Fibroblast of the aortic adventitia (primary cell): ENCODE measurements around the gene IMPA2. TPM values are rescaled to one million over a fixed set of nuclear protein-coding genes. Genes with fewer than 3 reads are reported as not detected.
"Not testable (repeated sequence)": the region's sequence is repeated elsewhere in the genome, so short reads cannot be mapped to it uniquely, and the experiment has no call there.

ENCODE experiments used
- DNase-seq: peaks from one replicate; pipeline ENCODE4 v3.0.0-alpha.2; 2010; ENCODE audit warnings: low read depth
- H3K4me3 ChIP-seq: 2 replicates; pipeline ENCODE4 v1.5.1; 2011; ENCODE audit warnings: low read depth, mild to moderate bottlenecking, control low read depth, low read length, moderate library complexity
- total RNA-seq: library from RNA; depleted of rRNA; stranded (reverse); fragments of >200 nt; gene quantifications from 2 replicates; pipeline ENCODE4 v1.2.3, GENCODE V29; 2012; ENCODE audit warnings: low replicate concordance
- TF ChIP-seq, protein P1 (sequence below): IDR thresholded peaks from 2 replicates; pipeline ENCODE4 v1.5.1; 2011; ENCODE audit warnings: mild to moderate bottlenecking, low read length, control low read depth, inconsistent platforms; ENCODE audit not compliant: insufficient read depth

IMPA2 gene
- total RNA-seq, 1 donor: 14.1 TPM

DNA sequence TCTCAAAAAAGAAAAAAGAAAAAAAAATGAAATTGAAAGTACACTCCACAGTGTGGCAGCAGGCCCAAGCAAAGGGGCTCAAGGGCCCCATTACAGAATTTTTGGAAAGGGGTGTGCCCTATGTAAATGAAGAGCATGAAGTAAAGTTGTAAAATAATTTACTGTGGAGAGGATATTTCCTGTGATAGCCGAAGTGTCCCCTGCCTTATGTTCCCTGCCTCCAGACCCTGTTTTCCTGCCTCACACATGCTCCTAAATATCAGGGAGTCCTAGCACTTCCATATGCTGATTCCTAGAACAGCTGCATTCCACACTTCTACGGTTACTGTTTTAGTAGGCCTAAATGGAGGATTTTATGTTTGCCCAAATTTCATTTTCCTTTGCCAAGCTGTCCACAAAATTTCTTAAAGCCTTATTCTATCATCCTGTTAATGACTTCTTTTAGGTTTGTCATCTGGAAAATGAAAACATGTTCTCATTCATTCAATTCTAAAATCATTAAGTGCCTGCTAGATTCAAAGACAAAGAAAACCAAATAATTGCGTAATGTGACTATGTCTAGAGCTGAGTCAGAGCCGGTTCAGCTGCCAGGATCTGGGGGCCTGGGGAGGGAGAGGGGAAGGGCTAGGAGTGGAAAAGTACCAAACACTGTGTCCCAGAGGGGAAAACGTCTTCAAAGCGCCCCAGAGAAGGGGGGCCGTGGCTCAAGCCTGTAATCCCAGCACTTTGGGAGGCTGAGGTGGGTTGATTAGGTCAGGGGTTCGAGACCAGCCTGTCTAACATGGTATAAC is 25.9 kb upstream of the IMPA2 start:
- TF ChIP-seq, protein P1, sequence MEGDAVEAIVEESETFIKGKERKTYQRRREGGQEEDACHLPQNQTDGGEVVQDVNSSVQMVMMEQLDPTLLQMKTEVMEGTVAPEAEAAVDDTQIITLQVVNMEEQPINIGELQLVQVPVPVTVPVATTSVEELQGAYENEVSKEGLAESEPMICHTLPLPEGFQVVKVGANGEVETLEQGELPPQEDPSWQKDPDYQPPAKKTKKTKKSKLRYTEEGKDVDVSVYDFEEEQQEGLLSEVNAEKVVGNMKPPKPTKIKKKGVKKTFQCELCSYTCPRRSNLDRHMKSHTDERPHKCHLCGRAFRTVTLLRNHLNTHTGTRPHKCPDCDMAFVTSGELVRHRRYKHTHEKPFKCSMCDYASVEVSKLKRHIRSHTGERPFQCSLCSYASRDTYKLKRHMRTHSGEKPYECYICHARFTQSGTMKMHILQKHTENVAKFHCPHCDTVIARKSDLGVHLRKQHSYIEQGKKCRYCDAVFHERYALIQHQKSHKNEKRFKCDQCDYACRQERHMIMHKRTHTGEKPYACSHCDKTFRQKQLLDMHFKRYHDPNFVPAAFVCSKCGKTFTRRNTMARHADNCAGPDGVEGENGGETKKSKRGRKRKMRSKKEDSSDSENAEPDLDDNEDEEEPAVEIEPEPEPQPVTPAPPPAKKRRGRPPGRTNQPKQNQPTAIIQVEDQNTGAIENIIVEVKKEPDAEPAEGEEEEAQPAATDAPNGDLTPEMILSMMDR: no peak
- no peak overlapping the region for H3K4me3 ChIP-seq
- DNase-seq: peak; percentile 83

DNA sequence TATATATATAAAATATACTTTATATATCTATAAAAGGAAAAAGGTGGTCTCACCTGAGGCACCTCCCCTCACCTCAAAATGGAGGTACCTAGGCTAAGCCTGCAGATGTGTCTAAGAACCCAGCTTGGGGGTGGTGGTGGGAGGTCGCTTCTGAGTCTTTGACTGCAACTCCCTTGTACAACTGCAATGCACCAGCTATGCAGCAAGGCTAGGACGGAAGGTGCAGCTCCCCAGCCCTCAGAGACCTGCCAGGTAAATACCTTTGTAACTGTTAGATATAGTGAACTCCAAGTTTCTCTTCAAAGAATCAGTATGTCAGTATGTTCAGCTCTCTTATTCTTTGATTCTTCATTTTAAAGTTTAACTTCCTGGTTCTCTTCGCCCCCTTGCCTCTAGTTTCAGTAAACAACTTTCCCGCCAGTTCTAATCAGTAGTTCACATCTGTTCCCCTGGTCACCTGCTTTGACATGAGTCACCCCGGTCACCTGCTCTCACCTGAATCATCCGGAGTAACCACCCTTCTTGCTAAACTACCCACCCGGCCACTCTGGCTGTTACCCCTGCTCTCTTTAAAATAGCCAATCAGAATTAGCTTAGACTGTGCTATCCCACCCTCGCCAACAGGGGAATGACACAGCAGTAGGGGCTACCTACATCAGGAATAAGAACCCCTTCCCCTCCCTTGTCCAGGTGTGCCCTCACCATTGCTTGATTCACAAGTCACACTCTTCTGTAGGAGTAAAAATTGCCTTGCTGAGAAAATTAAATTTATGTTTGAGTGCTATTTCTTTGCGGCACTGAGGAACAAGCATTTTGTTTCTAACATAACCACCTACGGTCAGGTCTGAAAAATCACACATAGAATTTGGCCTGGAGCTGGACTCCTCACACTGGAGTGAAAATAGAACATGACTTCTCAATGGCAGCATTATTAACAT is 24.7 kb upstream of the IMPA2 start:
- no peak for DNase-seq
- TF ChIP-seq, protein P1: no peak
- no peak overlapping the region for H3K4me3 ChIP-seq

DNA sequence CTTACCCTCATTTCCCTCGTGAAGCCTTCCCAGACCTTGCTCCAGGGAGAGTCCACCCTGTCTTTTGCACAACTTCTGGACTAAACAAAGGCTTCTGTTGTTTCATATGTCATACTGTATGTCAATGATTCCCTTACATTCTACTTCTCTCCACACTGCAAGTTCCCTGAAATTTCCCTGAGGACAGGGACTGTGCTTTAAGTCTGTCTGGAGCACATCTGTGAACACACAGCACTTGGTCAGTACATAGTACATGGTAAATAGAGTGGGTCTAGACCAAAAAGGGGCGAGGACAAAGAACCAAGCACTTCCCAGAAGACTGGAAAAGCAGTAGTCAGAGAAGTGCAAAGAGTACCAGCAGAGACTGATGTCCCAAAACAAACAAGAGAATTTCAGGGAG is 23.7 kb upstream of the IMPA2 start:
- no peak for DNase-seq
- TF ChIP-seq, protein P1: no peak
- H3K4me3 ChIP-seq: no peak overlapping the region

DNA sequence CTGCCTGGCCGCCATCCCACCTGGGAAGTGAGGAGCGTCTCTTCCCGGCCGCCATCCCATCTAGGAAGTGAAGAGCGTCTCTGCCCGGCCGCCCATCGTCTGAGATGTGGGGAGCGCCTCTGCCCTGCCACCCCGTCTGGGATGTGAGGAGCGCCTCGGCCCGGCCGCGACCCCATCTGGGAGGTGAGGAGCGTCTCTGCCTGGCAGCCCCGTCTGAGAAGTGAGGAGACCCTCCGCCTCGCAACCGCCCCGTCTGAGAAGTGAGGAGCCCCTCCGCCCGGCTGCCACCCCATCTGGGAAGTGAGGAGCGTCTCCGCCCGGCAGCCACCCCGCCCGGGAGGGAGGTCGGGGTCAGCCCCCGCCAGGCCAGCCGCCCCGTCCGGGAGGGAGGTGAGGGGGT is 21.7 kb upstream of the IMPA2 start:
- not testable (repeated sequence) for H3K4me3 ChIP-seq

DNA sequence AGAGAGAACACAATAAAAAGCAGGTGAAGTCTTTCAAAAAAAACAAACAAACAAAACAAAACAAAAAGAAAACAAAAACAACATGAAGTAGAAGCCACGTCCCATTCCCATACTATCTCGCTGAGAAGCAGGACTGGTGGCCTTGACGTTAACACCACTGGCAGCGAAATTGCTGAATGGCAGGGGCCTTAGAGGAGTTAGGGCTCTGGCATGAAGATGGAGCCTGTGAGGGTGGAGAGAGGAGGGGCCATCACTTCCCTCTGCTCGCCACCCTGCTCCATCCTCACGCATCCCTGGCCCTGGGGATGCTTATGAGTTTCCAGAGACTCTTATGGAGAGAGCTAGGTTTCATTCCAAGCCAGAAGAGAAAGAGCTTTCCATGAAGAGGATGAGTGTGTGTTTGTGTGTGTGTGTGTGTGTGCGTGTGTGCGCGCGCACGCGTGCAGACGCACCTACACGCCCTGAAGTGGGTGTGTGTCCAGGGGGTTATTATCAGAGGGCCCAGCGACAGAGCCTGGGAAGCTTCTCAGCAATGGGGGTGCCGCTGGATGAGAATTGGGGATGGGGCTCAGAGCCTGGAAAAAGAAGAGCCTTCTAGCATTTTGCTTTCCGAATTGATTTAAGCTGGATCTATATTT is 20.4 kb upstream of the IMPA2 start:
- TF ChIP-seq, protein P1: no peak
- no peak overlapping the region for H3K4me3 ChIP-seq
- DNase-seq: no peak

More for the DNA sequence above, 21.7 kb upstream of the IMPA2 start:
- not testable (repeated sequence) for DNase-seq

DNA sequence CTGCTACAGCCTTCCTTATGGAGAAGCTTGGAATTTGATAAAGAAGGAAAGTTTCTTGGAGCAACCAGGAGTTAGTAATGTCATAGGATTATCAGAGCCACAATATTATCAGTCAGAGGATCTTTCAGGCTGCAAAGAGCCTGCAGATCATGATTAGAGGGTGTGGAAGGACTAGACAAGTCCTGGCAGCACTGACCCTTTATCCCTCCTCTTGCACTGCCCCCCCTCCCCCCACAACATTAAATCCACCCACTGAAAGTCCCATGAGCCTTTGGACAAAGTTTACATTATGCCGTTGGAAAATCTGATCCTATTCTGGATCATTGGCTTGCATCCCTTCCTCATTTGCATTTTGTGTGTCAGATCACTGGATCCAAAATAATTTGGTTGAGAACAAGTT is 18.7 kb upstream of the IMPA2 start:
- no peak for DNase-seq
- H3K4me3 ChIP-seq: no peak overlapping the region
- TF ChIP-seq, protein P1: no peak
